ENCODE data around the gene PCDHGA12.
"Not testable (repeated sequence)": the region's sequence is repeated elsewhere in the genome, so short reads cannot be mapped to it uniquely, and the experiment has no call there.

PCDHGA12 gene

DNA sequence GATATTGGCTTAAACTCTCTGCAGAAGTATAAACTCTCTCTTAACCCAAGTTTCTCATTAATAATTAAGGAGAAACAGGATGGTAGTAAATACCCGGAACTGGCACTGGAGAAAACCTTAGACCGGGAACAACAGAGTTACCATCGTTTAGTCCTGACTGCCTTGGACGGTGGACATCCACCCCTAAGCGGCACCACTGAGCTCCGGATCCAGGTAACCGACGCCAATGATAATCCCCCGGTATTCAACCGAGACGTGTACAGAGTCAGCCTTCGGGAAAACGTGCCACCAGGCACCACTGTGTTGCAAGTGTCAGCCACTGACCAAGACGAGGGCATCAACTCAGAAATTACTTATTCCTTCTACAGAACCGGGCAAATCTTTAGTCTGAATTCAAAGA is 31.7 kb upstream of the PCDHGA12 start:
- DNase-seq (ENCODE audit: low spot score): no peak
- TF ChIP-seq, protein P1, sequence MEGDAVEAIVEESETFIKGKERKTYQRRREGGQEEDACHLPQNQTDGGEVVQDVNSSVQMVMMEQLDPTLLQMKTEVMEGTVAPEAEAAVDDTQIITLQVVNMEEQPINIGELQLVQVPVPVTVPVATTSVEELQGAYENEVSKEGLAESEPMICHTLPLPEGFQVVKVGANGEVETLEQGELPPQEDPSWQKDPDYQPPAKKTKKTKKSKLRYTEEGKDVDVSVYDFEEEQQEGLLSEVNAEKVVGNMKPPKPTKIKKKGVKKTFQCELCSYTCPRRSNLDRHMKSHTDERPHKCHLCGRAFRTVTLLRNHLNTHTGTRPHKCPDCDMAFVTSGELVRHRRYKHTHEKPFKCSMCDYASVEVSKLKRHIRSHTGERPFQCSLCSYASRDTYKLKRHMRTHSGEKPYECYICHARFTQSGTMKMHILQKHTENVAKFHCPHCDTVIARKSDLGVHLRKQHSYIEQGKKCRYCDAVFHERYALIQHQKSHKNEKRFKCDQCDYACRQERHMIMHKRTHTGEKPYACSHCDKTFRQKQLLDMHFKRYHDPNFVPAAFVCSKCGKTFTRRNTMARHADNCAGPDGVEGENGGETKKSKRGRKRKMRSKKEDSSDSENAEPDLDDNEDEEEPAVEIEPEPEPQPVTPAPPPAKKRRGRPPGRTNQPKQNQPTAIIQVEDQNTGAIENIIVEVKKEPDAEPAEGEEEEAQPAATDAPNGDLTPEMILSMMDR (IDR thresholded peaks at IDR 0.05; ENCODE audit: borderline replicate concordance, control extremely low read depth, extremely low read depth, insufficient read depth, missing control alignments): no peak
- in situ Hi-C loops (cut with MboI; ENCODE audit: low sequenced_read_pairs, unreplicated experiment): no loop called here

DNA sequence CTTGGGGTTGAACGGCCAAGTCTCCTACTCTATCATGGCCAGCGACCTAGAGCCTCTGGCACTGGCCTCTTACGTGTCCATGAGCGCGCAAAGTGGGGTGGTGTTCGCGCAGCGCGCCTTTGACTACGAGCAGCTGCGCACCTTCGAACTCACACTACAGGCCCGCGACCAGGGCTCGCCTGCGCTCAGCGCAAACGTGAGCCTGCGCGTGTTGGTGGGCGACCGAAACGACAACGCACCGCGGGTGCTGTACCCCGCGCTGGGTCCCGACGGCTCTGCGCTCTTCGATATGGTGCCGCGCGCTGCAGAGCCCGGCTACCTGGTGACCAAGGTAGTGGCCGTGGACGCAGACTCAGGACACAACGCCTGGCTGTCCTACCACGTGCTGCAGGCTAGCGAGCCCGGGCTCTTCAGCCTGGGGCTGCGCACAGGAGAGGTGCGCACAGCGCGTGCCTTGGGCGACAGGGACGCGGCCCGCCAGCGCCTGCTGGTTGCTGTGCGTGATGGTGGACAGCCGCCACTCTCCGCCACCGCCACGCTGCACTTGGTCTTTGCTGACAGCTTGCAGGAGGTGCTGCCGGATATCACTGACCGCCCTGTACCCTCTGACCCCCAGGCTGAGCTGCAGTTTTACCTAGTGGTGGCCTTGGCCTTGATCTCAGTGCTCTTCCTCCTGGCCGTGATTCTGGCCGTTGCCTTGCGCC is 30.6 kb upstream of the PCDHGA12 start:
- DNase-seq (ENCODE audit: low spot score): no peak
- TF ChIP-seq, protein P1 (IDR thresholded peaks at IDR 0.05; ENCODE audit: borderline replicate concordance, control extremely low read depth, extremely low read depth, insufficient read depth, missing control alignments): no peak
- in situ Hi-C loops (cut with MboI; ENCODE audit: low sequenced_read_pairs, unreplicated experiment): no loop called here

DNA sequence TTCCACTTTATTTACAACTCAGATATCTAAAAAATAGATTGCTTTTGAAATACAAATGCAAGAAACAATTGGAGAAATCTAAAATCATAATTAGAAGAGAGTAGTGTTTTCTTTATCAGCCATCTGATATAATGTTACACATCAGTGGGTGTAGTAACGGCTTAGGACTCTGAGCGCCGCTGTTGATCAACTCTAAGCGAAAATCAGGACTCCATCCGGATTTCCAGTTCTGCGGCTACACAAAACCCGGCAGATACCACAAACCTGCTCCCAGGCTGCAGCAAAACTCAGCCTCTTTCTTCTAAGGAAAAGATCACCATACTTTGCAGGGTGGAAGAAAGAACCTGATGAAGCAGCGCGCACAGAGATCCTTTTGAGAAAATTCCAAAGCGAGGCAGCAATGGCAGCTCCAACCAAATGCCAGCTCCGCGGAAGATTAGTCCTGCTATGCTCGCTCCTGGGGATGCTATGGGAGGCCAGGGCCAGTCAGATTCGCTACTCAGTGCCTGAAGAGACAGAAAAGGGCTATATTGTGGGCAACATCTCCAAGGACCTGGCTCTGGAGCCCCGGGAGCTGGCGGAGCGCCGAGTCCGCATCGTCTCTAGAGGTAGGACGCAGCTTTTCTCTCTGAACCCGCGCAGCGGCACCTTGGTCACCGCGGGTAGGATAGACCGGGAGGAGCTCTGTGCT is 27.6 kb upstream of the PCDHGA12 start, which contains the start of gene PCDHGA9:
TSS of gene PCDHGA9 (plus strand) at position 226 of the 691 bp plus-strand sequence. CDS start at position 401, 175 bp downstream.
- TF ChIP-seq, protein P1 (IDR thresholded peaks at IDR 0.05; ENCODE audit: borderline replicate concordance, control extremely low read depth, extremely low read depth, insufficient read depth, missing control alignments): peak; percentile 12
- in situ Hi-C loops (cut with MboI; ENCODE audit: low sequenced_read_pairs, unreplicated experiment): no loop called here
- DNase-seq (ENCODE audit: low spot score): no peak

DNA sequence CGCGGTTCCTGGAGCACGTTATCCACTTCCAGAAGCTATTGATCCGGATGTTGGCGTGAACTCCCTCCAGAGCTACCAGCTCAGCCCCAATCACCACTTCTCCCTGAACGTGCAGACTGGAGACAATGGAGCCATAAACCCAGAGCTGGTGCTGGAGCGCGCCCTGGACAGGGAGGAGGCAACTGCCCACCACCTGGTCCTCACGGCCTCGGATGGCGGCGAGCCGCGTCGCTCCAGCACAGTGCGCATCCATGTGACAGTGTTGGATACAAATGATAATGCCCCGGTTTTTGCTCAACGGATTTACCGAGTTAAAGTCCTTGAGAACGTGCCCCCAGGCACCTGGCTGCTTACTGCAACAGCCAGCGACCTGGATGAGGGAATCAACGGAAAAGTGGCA is 26.9 kb upstream of the PCDHGA12 start:
- TF ChIP-seq, protein P1 (IDR thresholded peaks at IDR 0.05; ENCODE audit: borderline replicate concordance, control extremely low read depth, extremely low read depth, insufficient read depth, missing control alignments): no peak
- no peak for DNase-seq (ENCODE audit: low spot score)
- in situ Hi-C loops (cut with MboI; ENCODE audit: low sequenced_read_pairs, unreplicated experiment): no loop called here

DNA sequence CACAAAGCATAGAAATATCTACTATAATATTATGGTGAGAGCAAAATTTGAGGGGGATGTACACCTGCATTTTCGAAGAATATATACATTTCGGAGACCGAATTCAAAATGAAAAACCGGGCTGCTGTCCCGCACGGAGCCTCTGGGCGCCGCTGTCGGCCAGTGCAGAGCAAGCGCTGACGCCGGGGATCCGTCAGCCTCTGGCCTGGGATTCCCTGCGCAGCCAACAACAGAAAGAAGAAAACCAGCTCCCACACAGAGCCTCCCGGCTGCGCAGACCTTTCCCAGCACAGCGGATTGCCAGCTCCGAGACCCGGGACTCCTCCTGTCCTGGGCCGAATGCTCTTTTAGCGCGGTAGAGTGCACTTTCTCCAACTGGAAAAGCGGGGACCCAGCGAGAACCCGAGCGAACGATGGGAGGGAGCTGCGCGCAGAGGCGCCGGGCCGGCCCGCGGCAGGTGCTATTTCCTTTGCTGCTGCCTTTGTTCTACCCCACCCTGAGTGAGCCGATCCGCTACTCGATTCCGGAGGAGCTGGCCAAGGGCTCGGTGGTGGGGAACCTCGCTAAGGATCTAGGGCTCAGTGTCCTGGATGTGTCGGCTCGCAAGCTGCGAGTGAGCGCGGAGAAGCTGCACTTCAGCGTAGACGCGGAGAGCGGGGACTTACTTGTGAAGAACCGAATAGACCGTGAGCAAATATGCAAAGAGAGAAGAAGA is 22.4 kb upstream of the PCDHGA12 start, which contains the start of gene PCDHGB6:
TSS of gene PCDHGB6 (plus strand) at position 232 of the 716 bp plus-strand sequence. CDS start at position 414, 182 bp downstream.
- DNase-seq (ENCODE audit: low spot score): peak; percentile 62
- TF ChIP-seq, protein P1 (IDR thresholded peaks at IDR 0.05; ENCODE audit: borderline replicate concordance, control extremely low read depth, extremely low read depth, insufficient read depth, missing control alignments): peak; percentile 48
- in situ Hi-C loops (cut with MboI; ENCODE audit: low sequenced_read_pairs, unreplicated experiment): not testable (repeated sequence)

DNA sequence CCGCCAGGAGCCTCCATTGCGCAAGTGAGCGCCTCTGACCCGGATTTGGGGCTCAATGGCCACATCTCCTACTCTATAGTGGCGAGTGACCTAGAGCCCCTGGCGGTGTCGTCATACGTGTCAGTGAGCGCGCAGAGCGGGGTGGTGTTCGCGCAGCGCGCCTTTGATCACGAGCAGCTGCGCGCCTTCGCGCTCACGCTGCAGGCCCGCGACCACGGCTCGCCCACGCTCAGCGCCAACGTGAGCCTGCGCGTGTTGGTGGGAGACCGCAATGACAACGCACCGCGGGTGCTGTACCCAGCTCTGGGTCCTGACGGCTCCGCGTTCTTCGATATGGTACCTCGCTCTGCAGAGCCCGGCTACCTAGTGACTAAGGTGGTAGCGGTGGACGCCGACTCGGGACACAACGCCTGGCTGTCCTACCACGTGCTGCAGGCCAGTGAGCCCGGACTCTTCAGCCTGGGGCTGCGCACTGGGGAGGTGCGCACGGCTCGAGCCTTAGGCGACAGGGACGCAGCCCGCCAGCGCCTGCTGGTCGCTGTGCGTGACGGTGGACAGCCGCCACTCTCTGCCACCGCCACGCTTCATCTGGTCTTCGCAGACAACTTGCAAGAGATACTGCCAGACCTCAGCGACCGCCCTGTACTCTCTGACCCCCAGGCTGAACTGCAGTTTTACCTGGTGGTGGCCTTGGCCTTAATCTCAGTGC is 20.6 kb upstream of the PCDHGA12 start:
- TF ChIP-seq, protein P1 (IDR thresholded peaks at IDR 0.05; ENCODE audit: borderline replicate concordance, control extremely low read depth, extremely low read depth, insufficient read depth, missing control alignments): no peak
- no peak for DNase-seq (ENCODE audit: low spot score)
- in situ Hi-C loops (cut with MboI; ENCODE audit: low sequenced_read_pairs, unreplicated experiment): no loop called here
